NCI-H510A treated with DMSO at 0.1 percent for 48 hours (cell line): ENCODE data around the gene MAPT.
"Not testable (repeated sequence)": the region's sequence is repeated elsewhere in the genome, so short reads cannot be mapped to it uniquely, and the experiment has no call there.

Experiments used
- DNase-seq: peaks from one replicate; lab custom pipeline; 2025; lab: John Stamatoyannopoulos, UW

The MAPT gene

DNA sequence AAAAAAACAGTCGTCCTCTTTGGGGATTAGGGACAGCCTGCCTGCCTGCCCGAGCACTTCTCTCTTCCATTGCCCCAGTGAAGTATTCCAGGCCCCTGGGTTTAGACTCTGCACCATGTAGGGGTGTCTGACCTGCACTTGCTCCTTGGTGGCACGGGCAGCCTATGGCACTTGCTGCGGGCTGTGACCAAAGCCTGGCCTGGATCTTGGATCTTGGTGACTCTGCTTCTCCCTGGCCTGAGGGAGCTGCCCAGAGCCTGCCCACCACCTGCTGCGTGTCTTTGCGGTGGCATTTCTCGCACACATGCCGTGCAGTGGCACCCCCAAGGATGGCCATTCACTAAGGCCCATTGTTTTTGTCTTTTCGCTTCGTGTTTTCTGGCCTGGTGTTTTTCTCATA is 98.5 kb downstream of the MAPT start:
- DNase-seq, result no peak

DNA sequence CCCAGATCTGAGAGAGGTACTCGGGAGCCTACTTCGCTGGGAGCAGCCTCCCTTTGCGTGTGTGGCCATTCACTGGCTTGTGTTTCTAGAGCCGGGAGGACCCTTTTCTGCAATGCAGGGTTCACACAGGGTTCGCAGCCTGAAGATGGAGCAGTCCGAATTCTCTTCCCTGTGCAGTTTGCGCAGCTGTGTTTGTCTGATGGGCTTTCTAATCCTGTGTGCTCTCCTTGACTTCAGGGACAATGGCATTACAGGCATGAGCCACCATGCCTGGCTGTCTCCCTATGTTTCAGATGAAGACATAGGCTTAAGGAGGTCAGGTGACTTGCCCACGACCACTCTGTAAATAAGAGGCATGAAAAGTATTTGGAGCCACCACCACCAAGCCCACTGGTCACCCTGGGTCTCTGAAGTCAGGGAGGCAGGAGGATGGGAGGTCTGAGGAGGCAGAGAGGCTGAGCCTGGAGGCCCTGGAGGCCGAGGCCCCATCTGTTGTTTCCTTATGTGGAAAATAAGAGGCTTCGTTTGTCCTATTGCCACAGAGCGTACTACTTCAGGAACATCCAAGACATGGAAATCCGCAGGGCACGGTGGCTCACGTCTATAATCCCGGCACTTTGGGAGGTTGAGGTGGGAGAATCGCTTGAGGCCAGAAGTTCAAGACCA is 99.7 kb downstream of the MAPT start:
- DNase-seq, result no peak

DNA sequence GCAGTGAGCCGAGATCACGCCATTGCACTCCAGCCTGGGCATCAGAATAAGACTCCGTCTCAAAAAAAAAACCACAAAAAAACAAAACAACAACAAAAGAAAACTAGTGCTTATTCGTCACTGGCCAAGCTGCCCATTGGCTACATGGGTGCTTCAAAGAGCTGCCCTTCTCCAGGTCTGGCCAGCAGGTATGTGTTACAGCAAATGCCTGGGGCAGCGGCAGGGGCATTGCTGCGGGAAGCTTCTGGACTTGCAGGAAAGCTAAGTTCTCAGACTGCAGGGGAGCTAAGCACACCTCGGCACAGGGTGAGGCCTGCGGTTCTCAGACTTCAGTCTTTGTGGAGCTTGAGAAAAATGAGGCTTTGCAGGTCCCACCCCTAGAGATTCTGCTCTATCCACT is 100.6 kb downstream of the MAPT start:
- DNase-seq, result no peak

DNA sequence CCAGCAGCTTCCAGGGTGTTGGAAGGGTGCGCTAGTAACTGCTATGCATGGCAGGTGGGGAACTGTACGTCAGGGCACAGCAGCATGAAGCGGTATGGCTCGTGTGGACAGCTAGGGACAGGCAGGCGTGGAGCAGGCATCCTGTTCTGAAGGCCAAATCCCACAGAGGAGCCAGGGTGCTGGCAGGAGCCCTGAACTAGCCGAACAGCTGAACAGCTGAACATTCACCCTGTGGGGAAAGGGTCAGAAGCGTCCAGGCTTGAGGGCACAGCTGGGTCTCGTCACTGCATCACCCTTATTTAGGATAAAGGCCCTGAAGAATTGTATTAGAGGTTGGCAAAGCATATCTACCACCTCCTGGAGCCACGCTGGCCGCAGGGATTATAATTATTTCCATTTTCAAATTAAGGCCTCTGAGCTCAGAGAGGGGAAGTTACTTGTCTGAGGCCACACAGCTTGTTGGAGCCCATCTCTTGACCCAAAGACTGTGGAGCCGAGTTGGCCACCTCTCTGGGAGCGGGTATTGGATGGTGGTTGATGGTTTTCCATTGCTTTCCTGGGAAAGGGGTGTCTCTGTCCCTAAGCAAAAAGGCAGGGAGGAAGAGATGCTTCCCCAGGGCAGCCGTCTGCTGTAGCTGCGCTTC is 101.4 kb downstream of the MAPT start:
- DNase-seq, result no peak

DNA sequence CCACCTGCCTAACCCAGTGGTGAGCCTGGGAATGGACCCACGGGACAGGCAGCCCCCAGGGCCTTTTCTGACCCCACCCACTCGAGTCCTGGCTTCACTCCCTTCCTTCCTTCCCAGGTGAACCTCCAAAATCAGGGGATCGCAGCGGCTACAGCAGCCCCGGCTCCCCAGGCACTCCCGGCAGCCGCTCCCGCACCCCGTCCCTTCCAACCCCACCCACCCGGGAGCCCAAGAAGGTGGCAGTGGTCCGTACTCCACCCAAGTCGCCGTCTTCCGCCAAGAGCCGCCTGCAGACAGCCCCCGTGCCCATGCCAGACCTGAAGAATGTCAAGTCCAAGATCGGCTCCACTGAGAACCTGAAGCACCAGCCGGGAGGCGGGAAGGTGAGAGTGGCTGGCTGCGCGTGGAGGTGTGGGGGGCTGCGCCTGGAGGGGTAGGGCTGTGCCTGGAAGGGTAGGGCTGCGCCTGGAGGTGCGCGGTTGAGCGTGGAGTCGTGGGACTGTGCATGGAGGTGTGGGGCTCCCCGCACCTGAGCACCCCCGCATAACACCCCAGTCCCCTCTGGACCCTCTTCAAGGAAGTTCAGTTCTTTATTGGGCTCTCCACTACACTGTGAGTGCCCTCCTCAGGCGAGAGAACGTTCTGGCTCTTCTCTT is 102.1 kb downstream of the MAPT start:
- no peak for DNase-seq

DNA sequence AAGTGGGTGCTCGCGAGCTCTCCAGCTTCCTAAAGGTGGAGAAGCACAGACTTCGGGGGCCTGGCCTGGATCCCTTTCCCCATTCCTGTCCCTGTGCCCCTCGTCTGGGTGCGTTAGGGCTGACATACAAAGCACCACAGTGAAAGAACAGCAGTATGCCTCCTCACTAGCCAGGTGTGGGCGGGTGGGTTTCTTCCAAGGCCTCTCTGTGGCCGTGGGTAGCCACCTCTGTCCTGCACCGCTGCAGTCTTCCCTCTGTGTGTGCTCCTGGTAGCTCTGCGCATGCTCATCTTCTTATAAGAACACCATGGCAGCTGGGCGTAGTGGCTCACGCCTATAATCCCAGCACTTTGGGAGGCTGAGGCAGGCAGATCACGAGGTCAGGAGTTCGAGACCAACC is 102.8 kb downstream of the MAPT start:
- no peak for DNase-seq

DNA sequence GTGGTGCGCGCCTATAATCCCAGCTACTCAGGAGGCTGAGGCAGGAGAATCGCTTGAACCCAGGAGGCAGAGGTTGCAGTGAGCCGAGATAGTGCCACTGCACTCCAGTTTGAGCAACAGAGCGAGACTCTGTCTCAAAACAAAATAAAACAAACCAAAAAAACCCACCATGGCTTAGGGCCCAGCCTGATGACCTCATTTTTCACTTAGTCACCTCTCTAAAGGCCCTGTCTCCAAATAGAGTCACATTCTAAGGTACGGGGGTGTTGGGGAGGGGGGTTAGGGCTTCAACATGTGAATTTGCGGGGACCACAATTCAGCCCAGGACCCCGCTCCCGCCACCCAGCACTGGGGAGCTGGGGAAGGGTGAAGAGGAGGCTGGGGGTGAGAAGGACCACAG is 103.3 kb downstream of the MAPT start:
- DNase-seq, result no peak

DNA sequence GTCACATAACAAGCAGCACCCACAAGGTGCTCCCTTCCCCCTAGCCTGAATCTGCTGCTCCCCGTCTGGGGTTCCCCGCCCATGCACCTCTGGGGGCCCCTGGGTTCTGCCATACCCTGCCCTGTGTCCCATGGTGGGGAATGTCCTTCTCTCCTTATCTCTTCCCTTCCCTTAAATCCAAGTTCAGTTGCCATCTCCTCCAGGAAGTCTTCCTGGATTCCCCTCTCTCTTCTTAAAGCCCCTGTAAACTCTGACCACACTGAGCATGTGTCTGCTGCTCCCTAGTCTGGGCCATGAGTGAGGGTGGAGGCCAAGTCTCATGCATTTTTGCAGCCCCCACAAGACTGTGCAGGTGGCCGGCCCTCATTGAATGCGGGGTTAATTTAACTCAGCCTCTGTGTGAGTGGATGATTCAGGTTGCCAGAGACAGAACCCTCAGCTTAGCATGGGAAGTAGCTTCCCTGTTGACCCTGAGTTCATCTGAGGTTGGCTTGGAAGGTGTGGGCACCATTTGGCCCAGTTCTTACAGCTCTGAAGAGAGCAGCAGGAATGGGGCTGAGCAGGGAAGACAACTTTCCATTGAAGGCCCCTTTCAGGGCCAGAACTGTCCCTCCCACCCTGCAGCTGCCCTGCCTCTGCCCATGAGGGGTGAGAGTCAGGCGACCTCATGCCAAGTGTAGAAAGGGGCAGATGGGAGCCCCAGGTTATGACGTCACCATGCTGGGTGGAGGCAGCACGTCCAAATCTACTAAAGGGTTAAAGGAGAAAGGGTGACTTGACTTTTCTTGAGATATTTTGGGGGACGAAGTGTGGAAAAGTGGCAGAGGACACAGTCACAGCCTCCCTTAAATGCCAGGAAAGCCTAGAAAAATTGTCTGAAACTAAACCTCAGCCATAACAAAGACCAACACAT is 104.9 kb downstream of the MAPT start, which contains the start of gene STH:
TSS of gene STH (plus strand) at position 264 of the 913 bp plus-strand sequence. CDS start at position 294, 30 bp downstream.
- no peak for DNase-seq

DNA sequence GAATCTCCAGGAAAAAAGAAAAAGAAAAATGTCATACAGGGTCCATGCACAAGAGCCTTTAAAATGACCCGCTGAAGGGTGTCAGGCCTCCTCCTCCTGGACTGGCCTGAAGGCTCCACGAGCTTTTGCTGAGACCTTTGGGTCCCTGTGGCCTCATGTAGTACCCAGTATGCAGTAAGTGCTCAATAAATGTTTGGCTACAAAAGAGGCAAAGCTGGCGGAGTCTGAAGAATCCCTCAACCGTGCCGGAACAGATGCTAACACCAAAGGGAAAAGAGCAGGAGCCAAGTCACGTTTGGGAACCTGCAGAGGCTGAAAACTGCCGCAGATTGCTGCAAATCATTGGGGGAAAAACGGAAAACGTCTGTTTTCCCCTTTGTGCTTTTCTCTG is 105.5 kb downstream of the MAPT start:
- DNase-seq, result no peak

DNA sequence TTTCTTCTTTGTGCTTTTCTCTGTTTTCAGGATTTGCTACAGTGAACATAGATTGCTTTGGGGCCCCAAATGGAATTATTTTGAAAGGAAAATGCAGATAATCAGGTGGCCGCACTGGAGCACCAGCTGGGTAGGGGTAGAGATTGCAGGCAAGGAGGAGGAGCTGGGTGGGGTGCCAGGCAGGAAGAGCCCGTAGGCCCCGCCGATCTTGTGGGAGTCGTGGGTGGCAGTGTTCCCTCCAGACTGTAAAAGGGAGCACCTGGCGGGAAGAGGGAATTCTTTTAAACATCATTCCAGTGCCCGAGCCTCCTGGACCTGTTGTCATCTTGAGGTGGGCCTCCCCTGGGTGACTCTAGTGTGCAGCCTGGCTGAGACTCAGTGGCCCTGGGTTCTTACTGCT is 105.9 kb downstream of the MAPT start:
- no peak for DNase-seq

DNA sequence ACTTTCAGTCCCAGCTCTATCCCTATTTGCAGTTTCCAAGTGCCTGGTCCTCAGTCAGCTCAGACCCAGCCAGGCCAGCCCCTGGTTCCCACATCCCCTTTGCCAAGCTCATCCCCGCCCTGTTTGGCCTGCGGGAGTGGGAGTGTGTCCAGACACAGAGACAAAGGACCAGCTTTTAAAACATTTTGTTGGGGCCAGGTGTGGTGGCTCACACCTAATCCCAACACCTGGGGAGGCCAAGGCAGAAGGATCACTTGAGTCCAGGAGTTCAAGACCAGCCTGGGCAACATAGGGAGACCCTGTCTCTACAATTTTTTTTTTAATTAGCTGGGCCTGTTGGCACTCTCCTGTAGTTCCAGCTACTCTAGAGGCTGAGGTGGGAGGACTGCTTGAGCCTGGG is 106.4 kb downstream of the MAPT start:
- DNase-seq, result no peak

DNA sequence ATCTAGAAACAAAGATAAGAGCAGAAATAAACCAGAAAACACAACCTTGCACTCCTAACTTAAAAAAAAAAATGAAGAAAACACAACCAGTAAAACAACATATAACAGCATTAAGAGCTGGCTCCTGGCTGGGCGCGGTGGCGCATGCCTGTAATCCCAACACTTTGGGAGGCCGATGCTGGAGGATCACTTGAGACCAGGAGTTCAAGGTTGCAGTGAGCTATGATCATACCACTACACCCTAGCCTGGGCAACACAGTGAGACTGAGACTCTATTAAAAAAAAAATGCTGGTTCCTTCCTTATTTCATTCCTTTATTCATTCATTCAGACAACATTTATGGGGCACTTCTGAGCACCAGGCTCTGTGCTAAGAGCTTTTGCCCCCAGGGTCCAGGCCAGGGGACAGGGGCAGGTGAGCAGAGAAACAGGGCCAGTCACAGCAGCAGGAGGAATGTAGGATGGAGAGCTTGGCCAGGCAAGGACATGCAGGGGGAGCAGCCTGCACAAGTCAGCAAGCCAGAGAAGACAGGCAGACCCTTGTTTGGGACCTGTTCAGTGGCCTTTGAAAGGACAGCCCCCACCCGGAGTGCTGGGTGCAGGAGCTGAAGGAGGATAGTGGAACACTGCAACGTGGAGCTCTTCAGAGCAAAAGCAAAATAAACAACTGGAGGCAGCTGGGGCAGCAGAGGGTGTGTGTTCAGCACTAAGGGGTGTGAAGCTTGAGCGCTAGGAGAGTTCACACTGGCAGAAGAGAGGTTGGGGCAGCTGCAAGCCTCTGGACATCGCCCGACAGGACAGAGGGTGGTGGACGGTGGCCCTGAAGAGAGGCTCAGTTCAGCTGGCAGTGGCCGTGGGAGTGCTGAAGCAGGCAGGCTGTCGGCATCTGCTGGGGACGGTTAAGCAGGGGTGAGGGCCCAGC is 107.3 kb downstream of the MAPT start:
- DNase-seq, result peak; percentile 27

DNA sequence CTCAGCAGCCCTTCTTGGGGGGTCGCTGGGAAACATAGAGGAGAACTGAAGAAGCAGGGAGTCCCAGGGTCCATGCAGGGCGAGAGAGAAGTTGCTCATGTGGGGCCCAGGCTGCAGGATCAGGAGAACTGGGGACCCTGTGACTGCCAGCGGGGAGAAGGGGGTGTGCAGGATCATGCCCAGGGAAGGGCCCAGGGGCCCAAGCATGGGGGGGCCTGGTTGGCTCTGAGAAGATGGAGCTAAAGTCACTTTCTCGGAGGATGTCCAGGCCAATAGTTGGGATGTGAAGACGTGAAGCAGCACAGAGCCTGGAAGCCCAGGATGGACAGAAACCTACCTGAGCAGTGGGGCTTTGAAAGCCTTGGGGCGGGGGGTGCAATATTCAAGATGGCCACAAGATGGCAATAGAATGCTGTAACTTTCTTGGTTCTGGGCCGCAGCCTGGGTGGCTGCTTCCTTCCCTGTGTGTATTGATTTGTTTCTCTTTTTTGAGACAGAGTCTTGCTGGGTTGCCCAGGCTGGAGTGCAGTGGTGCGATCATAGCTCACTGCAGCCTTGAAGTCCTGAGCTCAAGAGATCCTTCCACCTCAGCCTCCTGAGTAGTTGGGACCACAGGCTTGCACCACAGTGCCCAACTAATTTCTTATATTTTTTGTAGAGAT is 108.1 kb downstream of the MAPT start:
- DNase-seq, result peak; percentile 89

DNA sequence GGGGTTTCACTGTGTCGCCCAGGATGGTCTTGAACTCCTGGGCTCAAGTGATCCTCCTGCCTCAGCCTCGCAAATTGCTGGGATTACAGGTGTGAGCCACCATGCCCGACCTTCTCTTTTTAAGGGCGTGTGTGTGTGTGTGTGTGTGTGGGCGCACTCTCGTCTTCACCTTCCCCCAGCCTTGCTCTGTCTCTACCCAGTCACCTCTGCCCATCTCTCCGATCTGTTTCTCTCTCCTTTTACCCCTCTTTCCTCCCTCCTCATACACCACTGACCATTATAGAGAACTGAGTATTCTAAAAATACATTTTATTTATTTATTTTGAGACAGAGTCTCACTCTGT is 108.6 kb downstream of the MAPT start:
- no peak for DNase-seq

DNA sequence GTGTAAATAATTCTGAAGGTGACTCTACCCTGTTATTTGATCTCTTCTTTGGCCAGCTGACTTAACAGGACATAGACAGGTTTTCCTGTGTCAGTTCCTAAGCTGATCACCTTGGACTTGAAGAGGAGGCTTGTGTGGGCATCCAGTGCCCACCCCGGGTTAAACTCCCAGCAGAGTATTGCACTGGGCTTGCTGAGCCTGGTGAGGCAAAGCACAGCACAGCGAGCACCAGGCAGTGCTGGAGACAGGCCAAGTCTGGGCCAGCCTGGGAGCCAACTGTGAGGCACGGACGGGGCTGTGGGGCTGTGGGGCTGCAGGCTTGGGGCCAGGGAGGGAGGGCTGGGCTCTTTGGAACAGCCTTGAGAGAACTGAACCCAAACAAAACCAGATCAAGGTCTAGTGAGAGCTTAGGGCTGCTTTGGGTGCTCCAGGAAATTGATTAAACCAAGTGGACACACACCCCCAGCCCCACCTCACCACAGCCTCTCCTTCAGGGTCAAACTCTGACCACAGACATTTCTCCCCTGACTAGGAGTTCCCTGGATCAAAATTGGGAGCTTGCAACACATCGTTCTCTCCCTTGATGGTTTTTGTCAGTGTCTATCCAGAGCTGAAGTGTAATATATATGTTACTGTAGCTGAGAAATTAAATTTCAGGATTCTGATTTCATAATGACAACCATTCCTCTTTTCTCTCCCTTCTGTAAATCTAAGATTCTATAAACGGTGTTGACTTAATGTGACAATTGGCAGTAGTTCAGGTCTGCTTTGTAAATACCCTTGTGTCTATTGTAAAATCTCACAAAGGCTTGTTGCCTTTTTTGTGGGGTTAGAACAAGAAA is 109.8 kb downstream of the MAPT start:
- peak; percentile 8 for DNase-seq

DNA sequence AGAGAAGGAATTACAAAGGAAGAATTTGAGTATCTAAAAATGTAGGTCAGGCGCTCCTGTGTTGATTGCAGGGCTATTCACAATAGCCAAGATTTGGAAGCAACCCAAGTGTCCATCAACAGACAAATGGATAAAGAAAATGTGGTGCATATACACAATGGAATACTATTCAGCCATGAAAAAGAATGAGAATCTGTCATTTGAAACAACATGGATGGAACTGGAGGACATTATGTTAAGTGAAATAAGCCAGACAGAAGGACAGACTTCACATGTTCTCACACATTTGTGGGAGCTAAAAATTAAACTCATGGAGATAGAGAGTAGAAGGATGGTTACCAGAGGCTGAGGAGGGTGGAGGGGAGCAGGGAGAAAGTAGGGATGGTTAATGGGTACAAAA is 111.7 kb downstream of the MAPT start:
- not testable (repeated sequence) for DNase-seq

DNA sequence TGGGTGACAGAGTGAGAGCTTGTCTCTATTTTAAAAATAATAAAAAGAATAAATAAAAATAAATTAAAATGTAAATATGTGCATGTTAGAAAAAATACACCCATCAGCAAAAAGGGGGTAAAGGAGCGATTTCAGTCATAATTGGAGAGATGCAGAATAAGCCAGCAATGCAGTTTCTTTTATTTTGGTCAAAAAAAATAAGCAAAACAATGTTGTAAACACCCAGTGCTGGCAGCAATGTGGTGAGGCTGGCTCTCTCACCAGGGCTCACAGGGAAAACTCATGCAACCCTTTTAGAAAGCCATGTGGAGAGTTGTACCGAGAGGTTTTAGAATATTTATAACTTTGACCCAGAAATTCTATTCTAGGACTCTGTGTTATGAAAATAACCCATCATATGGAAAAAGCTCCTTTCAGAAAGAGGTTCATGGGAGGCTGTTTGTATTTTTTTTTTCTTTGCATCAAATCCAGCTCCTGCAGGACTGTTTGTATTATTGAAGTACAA is 113.2 kb downstream of the MAPT start:
- DNase-seq, result no peak

DNA sequence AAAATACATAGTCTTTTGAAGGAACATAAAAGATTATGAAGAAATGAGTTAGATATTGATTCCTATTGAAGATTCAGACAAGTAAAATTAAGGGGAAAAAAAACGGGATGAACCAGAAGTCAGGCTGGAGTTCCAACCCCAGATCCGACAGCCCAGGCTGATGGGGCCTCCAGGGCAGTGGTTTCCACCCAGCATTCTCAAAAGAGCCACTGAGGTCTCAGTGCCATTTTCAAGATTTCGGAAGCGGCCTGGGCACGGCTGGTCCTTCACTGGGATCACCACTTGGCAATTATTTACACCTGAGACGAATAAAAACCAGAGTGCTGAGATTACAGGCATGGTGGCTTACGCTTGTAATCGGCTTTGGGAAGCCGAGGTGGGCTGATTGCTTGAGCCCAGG is 114.2 kb downstream of the MAPT start:
- no peak for DNase-seq

DNA sequence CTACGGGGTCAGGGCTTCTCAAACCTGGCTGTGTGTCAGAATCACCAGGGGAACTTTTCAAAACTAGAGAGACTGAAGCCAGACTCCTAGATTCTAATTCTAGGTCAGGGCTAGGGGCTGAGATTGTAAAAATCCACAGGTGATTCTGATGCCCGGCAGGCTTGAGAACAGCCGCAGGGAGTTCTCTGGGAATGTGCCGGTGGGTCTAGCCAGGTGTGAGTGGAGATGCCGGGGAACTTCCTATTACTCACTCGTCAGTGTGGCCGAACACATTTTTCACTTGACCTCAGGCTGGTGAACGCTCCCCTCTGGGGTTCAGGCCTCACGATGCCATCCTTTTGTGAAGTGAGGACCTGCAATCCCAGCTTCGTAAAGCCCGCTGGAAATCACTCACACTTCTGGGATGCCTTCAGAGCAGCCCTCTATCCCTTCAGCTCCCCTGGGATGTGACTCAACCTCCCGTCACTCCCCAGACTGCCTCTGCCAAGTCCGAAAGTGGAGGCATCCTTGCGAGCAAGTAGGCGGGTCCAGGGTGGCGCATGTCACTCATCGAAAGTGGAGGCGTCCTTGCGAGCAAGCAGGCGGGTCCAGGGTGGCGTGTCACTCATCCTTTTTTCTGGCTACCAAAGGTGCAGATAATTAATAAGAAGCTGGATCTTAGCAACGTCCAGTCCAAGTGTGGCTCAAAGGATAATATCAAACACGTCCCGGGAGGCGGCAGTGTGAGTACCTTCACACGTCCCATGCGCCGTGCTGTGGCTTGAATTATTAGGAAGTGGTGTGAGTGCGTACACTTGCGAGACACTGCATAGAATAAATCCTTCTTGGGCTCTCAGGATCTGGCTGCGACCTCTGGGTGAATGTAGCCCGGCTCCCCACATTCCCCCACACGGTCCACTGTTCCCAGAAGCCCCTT is 115.6 kb downstream of the MAPT start:
- no peak for DNase-seq
